Transverse colon (tissue), 4 donors: ENCODE results near the gene MSI1.

Experiments
- POLR2AphosphoS5 ChIP-seq, 3 donors: sonication (generic); formaldehyde crosslinking; IDR thresholded peaks; one replicate each; pipeline ENCODE4 v1.6.1; 2016; ENCODE audit warnings: antibody characterized with exemption in 3 of 3
- TF ChIP-seq, protein P1 (sequence below), 5 experiments: fragments of 200-600 bp in 3 of 5; fragments of 450-650 bp in 2 of 5; sonication (generic) in 3 of 5; IDR thresholded peaks; 1 replicate in 2 of 5; 2 replicates in 3 of 5; pipeline ENCODE4 v1.5.1; 2016 to 2017; ENCODE audit warnings: antibody characterized with exemption in 5 of 5, inconsistent platforms in 3 of 5, mild to moderate bottlenecking in 2 of 5, moderate library complexity in 1 of 5

DNA sequence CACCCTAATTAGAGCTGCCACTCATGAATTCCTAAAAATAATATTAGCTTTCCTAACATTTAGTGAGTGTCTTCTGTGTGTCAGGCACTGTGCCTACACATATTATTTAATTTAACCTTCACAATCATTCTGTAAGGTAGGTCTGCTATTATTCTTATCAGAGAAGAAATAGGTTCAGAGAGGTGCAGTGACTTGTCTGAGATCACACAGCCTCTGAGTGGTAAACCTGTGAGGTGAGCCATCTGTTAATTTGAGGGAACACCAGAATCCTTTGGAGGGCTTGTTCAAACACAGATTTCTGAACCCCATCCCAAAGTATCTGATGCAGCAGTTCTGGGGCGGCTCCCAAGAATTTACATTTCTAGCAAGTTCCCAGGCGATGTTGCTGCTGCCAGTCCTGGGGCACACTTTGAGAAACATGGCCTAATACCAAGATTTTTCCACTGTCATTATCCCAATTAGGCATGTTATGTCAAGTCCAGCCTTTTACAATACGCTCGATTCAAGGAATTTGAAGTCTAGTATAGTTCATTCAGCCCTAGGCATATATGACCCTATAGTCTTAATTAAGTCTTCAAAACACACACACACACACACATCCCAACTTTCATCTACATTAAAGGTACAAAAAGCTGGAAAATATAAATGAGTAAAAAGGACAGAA, 49.1 kb upstream of the MSI1 start:
- TF ChIP-seq, protein P1, sequence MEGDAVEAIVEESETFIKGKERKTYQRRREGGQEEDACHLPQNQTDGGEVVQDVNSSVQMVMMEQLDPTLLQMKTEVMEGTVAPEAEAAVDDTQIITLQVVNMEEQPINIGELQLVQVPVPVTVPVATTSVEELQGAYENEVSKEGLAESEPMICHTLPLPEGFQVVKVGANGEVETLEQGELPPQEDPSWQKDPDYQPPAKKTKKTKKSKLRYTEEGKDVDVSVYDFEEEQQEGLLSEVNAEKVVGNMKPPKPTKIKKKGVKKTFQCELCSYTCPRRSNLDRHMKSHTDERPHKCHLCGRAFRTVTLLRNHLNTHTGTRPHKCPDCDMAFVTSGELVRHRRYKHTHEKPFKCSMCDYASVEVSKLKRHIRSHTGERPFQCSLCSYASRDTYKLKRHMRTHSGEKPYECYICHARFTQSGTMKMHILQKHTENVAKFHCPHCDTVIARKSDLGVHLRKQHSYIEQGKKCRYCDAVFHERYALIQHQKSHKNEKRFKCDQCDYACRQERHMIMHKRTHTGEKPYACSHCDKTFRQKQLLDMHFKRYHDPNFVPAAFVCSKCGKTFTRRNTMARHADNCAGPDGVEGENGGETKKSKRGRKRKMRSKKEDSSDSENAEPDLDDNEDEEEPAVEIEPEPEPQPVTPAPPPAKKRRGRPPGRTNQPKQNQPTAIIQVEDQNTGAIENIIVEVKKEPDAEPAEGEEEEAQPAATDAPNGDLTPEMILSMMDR (IDR thresholded peaks at IDR 0.05): no peak
- no peak for TF ChIP-seq POLR2AphosphoS5 (IDR thresholded peaks at IDR 0.05)
